HK-2 (cell line): ENCODE measurements around the gene RFK.
A peak's percentile ranks its signal among the peaks of the same experiment; 100 is the strongest.

Experiments
- DNase-seq: peaks from one replicate; pipeline ENCODE4 v3.0.0-alpha.2; 2018; ENCODE audit not compliant: unreplicated experiment

Gene RFK

GRCh38 chr9:76412638-76413037, 18.4 kb upstream of the RFK start:
- no peak for DNase-seq

- DNase-seq, result no peak
These were observed 11.6 kb upstream of the RFK start for GRCh38 chr9:76405868-76406267.

- no peak for DNase-seq
These were observed 11.1 kb upstream of the RFK start for GRCh38 chr9:76405340-76405739.

GRCh38 chr9:76404401-76404800, 10.2 kb upstream of the RFK start:
- no peak for DNase-seq

- no peak for DNase-seq
These were observed 9.1 kb upstream of the RFK start for GRCh38 chr9:76403352-76403751.

GRCh38 chr9:76401580-76402354, 7.5 kb upstream of the RFK start:
- no peak for DNase-seq

GRCh38 chr9:76401176-76401575, 7.0 kb upstream of the RFK start:
- no peak for DNase-seq

- DNase-seq, result no peak
These were observed 6.4 kb upstream of the RFK start for GRCh38 chr9:76400534-76401096.

GRCh38 chr9:76399856-76400255, 5.6 kb upstream of the RFK start:
- no peak for DNase-seq

- no peak for DNase-seq
These were observed 2.4 kb upstream of the RFK start for GRCh38 chr9:76396597-76396996.

- no peak for DNase-seq
These were observed 1.9 kb upstream of the RFK start for GRCh38 chr9:76396144-76396543.

GRCh38 chr9:76395381-76395780, 1.2 kb upstream of the RFK start:
- no peak for DNase-seq

GRCh38 chr9:76394960-76395252, 680 bp upstream of the RFK start:
- no peak for DNase-seq

- no peak for DNase-seq
These were observed 3.6 kb downstream of the RFK start for GRCh38 chr9:76390656-76391055.

GRCh38 chr9:76379494-76379893, 14.7 kb downstream of the RFK start:
- no peak for DNase-seq

- no peak for DNase-seq
These were observed 15.7 kb downstream of the RFK start for GRCh38 chr9:76378367-76379073.

- DNase-seq, result no peak
These were observed 16.4 kb downstream of the RFK start for GRCh38 chr9:76377791-76378190.

- peak; percentile 18 for DNase-seq
These were observed 19.3 kb downstream of the RFK start for GRCh38 chr9:76374783-76375559.

- no peak for DNase-seq
These were observed 20.3 kb downstream of the RFK start for GRCh38 chr9:76373784-76374474.

- no peak for DNase-seq
These were observed 20.9 kb downstream of the RFK start for GRCh38 chr9:76373173-76373783.

GRCh38 chr9:76372336-76372735, 21.9 kb downstream of the RFK start:
- DNase-seq, result no peak

GRCh38 chr9:76371901-76372300, 22.3 kb downstream of the RFK start:
- DNase-seq, result no peak
